ENCODE measurements around the gene UTP18. TPM values are rescaled to one million over a fixed set of nuclear protein-coding genes. Genes with fewer than 3 reads are reported as not detected.

The UTP18 gene
- total RNA-seq, 3 donors from 2014 or later (not counting 1 experiment from before 2014, with no cell fraction given) = 33.5 to 40.3 (median 34.6) TPM

DNA sequence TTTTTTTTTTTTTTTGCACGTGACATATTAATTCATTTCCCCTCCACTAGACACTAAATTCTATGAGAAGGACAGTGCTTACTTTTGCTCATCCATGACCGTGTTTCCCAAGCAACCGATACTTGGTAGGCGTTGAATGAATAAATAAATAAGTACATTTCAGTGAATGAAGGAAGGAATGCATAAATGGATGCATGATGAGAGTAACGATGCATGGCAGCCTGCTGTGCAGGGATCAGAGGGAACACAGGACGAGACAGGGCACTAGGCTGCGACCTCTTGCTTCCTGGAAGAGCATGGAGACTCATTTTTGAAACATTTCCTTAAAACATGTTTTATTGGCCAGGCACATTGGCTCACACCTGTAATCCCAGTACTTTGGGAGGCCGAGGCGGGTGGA lies 84.2 kb downstream of the UTP18 start:
- H3K4me3 Mint-ChIP-seq = no peak overlapping the region
- no peak overlapping the region for H3K27ac ChIP-seq (ENCODE audit: low read length)
- H3K4me3 ChIP-seq (ENCODE audit: low read length) = no peak overlapping the region
- H3K9me3 ChIP-seq (ENCODE audit: control insufficient read depth, insufficient read depth, low read length) = no peaks in the 10 kb centered on the region
- H3K4me1 Mint-ChIP-seq = no peaks in the 10 kb centered on the region
- H3K36me3 ChIP-seq (ENCODE audit: control insufficient read depth, insufficient read depth, low read length) = no peaks in the 10 kb centered on the region
- H3K4me1 ChIP-seq (ENCODE audit: control insufficient read depth, insufficient read depth, low read length) = no peaks in the 10 kb centered on the region
- TF ChIP-seq, protein P1, sequence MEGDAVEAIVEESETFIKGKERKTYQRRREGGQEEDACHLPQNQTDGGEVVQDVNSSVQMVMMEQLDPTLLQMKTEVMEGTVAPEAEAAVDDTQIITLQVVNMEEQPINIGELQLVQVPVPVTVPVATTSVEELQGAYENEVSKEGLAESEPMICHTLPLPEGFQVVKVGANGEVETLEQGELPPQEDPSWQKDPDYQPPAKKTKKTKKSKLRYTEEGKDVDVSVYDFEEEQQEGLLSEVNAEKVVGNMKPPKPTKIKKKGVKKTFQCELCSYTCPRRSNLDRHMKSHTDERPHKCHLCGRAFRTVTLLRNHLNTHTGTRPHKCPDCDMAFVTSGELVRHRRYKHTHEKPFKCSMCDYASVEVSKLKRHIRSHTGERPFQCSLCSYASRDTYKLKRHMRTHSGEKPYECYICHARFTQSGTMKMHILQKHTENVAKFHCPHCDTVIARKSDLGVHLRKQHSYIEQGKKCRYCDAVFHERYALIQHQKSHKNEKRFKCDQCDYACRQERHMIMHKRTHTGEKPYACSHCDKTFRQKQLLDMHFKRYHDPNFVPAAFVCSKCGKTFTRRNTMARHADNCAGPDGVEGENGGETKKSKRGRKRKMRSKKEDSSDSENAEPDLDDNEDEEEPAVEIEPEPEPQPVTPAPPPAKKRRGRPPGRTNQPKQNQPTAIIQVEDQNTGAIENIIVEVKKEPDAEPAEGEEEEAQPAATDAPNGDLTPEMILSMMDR (IDR thresholded peaks at IDR 0.05) = no peak
- peaks cover 21 to 23% of the 10 kb centered on the region in 2 donors for H3K27me3 Mint-ChIP-seq (ENCODE audit: low read depth in 2 of 2)
- no peak for ATAC-seq
- intact Hi-C loops (cut with micrococcal nuclease) = no loop called here
- no peaks in the 10 kb centered on the region for H3K27me3 ChIP-seq (ENCODE audit: control insufficient read depth, insufficient read depth, low read length)
- DNase-seq = no peak
- WGBS (ENCODE audit: insufficient coverage) = 90% methylated on average over 8 of the region's 9 CpGs
- H3K9me3 Mint-ChIP-seq = no peaks in the 10 kb centered on the region
- no peaks in the 10 kb centered on the region for H3K36me3 Mint-ChIP-seq
- no peak overlapping the region for H3K27ac Mint-ChIP-seq

DNA sequence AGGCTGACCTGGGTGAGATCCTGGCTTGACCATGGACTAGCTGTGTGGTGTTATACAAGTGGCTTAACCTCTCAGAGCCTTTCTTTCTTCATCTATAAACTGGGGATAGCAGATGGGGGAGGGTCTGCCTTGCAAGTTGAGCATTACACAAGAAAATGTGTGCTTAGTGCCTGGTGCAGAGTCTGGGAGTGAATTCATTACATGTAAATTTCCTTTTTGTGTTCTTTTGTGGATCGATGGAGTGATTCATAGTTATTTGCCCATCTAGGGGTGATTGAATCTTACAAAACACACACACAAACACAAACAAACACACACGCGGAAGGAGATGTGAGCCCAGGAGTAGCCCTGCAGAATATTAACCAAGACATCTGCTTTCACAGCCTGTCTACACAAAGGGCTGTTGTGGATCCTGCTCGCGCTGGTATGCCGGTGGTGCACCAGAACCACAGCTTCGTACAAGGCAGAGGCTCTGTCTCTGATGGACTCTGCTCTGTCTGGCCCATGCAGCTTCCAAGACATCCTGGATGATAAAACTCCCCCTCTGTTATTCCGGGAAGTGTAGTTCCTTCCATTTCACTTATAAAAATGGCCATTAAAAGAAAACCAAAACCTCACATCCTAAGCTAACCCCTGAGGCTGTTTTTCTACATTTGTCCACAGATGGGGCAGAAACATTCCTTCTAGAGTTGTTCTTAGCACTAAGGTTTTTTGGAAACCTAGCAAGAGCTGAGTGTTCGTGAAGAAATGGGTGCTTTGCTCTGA lies 86.1 kb downstream of the UTP18 start:
- H3K27me3 Mint-ChIP-seq (ENCODE audit: low read depth in 2 of 2) = peaks cover 30 to 32% of the 10 kb centered on the region in 2 donors

More for the DNA sequence above, 86.1 kb downstream of the UTP18 start:
- no peak overlapping the region for H3K4me3 ChIP-seq (ENCODE audit: low read length)
- WGBS (ENCODE audit: insufficient coverage) = 82% methylated on average over 8 of the region's 9 CpGs
- ATAC-seq (no peak), DNase-seq (no peak)
- H3K9me3 ChIP-seq (ENCODE audit: control insufficient read depth, insufficient read depth, low read length) = no peaks in the 10 kb centered on the region
- no peaks in the 10 kb centered on the region for H3K4me1 ChIP-seq (ENCODE audit: control insufficient read depth, insufficient read depth, low read length)
- Mint-ChIP-seq H3K27ac (no peak overlapping the region), H3K9me3 (no peaks in the 10 kb centered on the region), H3K4me1 (no peaks in the 10 kb centered on the region), H3K36me3 (no peaks in the 10 kb centered on the region), H3K4me3 (no peak overlapping the region)
- no peak overlapping the region for H3K27ac ChIP-seq (ENCODE audit: low read length)
- no peaks in the 10 kb centered on the region for H3K36me3 ChIP-seq (ENCODE audit: control insufficient read depth, insufficient read depth, low read length)
- TF ChIP-seq, protein P1 (IDR thresholded peaks at IDR 0.05) = no peak
- intact Hi-C loops (cut with micrococcal nuclease) = no loop called here
- H3K27me3 ChIP-seq (ENCODE audit: control insufficient read depth, insufficient read depth, low read length) = no peaks in the 10 kb centered on the region

Other genes starting within 250 kb of the UTP18 start
- gene SPAG9, start 139.7 kb upstream of the UTP18 start, total RNA-seq = 10 to 100 TPM; 78.1 to 91.7 (median 90.3) TPM
- 10 to 100 TPM; 14.7 to 17.8 (median 15.0) TPM for gene NME1, start 107.0 kb upstream of the UTP18 start, total RNA-seq
- gene NME2, start 94.1 kb upstream of the UTP18 start, total RNA-seq = 100 to 1,000 TPM; 100 to 109 (median 101) TPM
- gene MBTD1, start 497 bp upstream of the UTP18 start, total RNA-seq = 10 to 100 TPM; 24.6 to 32.4 (median 28.8) TPM

Measured in natural killer cell (primary cell).